ENCODE data around the gene AGBL1. TPM values are rescaled to one million over a fixed set of nuclear protein-coding genes. Genes with fewer than 3 reads are reported as not detected.

AGBL1 gene
- total and polyA plus RNA-seq, 3 experiments from 2014 or later, result not detected

DNA sequence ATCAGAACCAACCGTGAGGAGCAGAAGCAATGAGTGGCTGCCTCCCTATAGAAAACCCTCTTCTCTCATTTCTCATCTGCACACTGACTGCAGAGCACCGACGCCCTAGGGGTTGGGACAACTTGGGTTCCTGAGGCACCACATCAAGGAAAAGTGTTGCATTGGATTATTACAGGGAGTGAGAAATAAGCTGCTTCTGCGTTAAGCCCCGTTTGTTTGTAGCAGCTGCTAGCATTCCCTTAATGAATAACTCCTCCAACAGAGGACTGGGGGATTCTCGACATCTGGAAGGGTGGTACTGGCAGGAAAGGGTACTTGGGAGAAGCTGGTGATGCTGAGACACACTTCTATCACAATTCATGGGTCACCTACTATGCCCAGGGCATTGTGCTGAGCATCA is 25.3 kb upstream of the AGBL1 start:
- H3K36me3 ChIP-seq (ENCODE audit: insufficient read depth, low read length), result no peaks in the 10 kb centered on the region
- ChIA-PET CTCF (no interaction called here), POLR2A (no interaction called here)
- no peak overlapping the region for H3K4me3 ChIP-seq (ENCODE audit: low read length)
- Mint-ChIP-seq H3K9me3 (peaks cover 0 to 5% (median 0%) of the 10 kb centered on the region in 5 donors), H3K4me3 (no peak overlapping the region), H3K27ac (no peak overlapping the region), H3K4me1 (no peaks in the 10 kb centered on the region), H3K36me3 (no peaks in the 10 kb centered on the region), H3K27me3 (peaks cover 3 to 18% of the 10 kb centered on the region in 2 donors)
- no peaks in the 10 kb centered on the region for H3K4me1 ChIP-seq (ENCODE audit: insufficient read depth, low read length)
- no peak for DNase-seq
- no peaks in the 10 kb centered on the region for H3K9me3 ChIP-seq (ENCODE audit: low read length)
- H3K27me3 ChIP-seq (ENCODE audit: insufficient read depth, low read length, poor library complexity, severe bottlenecking), result no peaks in the 10 kb centered on the region
- no peak overlapping the region for H3K27ac ChIP-seq (ENCODE audit: low read depth, low read length)

DNA sequence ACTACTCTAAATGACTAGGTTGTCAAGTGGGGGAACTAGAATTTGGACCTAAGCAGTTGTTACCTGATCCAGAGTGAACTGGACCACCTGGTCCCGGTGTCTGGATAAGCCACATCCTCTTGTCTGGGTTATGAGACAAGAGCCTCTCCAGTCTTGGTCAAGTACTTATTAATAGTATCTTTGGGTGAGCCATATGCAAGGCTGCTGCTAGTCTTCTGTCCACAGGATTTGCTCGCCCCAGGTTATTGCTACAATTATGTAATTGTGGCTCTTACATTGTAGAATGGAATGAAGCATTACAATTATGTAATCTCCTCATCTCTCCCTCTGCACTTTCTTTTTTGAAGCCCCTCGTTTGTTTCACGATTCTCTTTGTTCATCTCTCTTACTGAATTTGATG is 24.0 kb upstream of the AGBL1 start:
- Histone ChIP-seq H3K4me3 (ENCODE audit: low read length) (no peak overlapping the region), H3K27me3 (ENCODE audit: insufficient read depth, low read length, poor library complexity, severe bottlenecking) (no peaks in the 10 kb centered on the region), H3K27ac (ENCODE audit: low read depth, low read length) (no peak overlapping the region), H3K36me3 (ENCODE audit: insufficient read depth, low read length) (no peaks in the 10 kb centered on the region), H3K9me3 (ENCODE audit: low read length) (no peaks in the 10 kb centered on the region), H3K4me1 (ENCODE audit: insufficient read depth, low read length) (no peaks in the 10 kb centered on the region)
- ChIA-PET CTCF (no interaction called here), POLR2A (no interaction called here)
- Mint-ChIP-seq H3K27ac (no peak overlapping the region), H3K36me3 (no peaks in the 10 kb centered on the region), H3K9me3 (peaks cover 0 to 5% (median 0%) of the 10 kb centered on the region in 5 donors), H3K27me3 (peaks cover 5 to 18% of the 10 kb centered on the region in 2 donors), H3K4me3 (no peak overlapping the region), H3K4me1 (no peaks in the 10 kb centered on the region)
- no peak for DNase-seq

DNA sequence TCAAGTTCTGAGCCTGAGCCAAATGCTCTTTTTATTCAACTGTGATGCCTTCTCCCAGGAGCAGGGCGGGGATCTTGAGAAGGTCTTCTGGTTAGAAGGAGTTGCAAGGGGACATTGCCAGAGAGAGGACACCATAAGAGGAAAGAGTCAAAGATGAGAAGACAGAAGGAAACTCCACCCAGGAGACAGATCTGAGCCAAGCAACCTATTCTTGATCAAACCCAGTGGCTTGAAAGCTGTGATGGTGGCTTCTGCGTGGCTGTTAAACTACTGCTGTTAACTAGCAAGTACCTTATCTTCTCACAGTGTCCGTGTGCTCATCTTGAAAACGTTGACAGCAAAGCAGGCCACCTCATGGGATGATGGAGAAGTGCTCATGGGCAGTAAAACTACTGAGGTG is 19.8 kb upstream of the AGBL1 start:
- H3K27me3 ChIP-seq (ENCODE audit: insufficient read depth, low read length, poor library complexity, severe bottlenecking), result no peaks in the 10 kb centered on the region
- Mint-ChIP-seq H3K27ac (no peak overlapping the region), H3K27me3 (peaks cover 13 to 35% of the 10 kb centered on the region in 2 donors), H3K4me1 (no peaks in the 10 kb centered on the region), H3K4me3 (no peak overlapping the region), H3K9me3 (peaks cover 0 to 2% (median 0%) of the 10 kb centered on the region in 5 donors), H3K36me3 (no peaks in the 10 kb centered on the region)
- ChIA-PET CTCF (interaction anchor here (0.6 kb wide), 1 partner anchor 44 kb away, joined by 4 read pairs; no protein-coding TSS in a partner anchor), POLR2A (no interaction called here)
- no peak overlapping the region for H3K4me3 ChIP-seq (ENCODE audit: low read length)
- H3K27ac ChIP-seq (ENCODE audit: low read depth, low read length), result no peak overlapping the region
- DNase-seq, result no peak
- no peaks in the 10 kb centered on the region for H3K9me3 ChIP-seq (ENCODE audit: low read length)
- no peaks in the 10 kb centered on the region for H3K4me1 ChIP-seq (ENCODE audit: insufficient read depth, low read length)
- H3K36me3 ChIP-seq (ENCODE audit: insufficient read depth, low read length), result no peaks in the 10 kb centered on the region

DNA sequence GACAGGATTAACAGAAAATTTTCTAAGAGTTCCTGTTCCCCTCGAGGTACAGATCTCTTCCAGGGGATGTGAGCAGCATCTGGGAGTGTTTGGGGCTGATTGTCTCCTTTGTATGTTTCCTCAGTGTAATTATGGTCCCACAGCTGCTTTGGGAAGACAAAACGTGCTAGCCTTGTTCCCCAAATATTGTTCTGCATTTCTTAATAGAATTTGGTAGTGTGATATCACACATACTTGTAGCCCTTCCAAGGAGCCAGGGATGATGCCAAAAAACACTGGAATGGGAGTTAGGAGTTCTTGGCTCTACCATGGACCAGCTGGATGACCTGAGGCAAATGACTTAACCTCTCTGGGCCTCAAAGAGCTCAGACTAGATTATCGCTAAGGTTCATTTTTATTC is 19.0 kb upstream of the AGBL1 start:
- no peak overlapping the region for H3K4me3 Mint-ChIP-seq
- CTCF ChIA-PET, result no interaction called here
- POLR2A ChIA-PET, result no interaction called here
- peaks cover 13 to 31% of the 10 kb centered on the region in 2 donors for H3K27me3 Mint-ChIP-seq
- Histone ChIP-seq H3K27me3 (ENCODE audit: insufficient read depth, low read length, poor library complexity, severe bottlenecking) (no peaks in the 10 kb centered on the region), H3K9me3 (ENCODE audit: low read length) (no peaks in the 10 kb centered on the region), H3K4me3 (ENCODE audit: low read length) (no peak overlapping the region), H3K36me3 (ENCODE audit: insufficient read depth, low read length) (no peaks in the 10 kb centered on the region), H3K4me1 (ENCODE audit: insufficient read depth, low read length) (no peaks in the 10 kb centered on the region), H3K27ac (ENCODE audit: low read depth, low read length) (no peak overlapping the region)
- no peak for DNase-seq
- no peaks in the 10 kb centered on the region for H3K36me3 Mint-ChIP-seq
- no peak overlapping the region for H3K27ac Mint-ChIP-seq
- no peaks in the 10 kb centered on the region for H3K4me1 Mint-ChIP-seq
- H3K9me3 Mint-ChIP-seq, result peaks cover 0 to 2% (median 0%) of the 10 kb centered on the region in 5 donors

DNA sequence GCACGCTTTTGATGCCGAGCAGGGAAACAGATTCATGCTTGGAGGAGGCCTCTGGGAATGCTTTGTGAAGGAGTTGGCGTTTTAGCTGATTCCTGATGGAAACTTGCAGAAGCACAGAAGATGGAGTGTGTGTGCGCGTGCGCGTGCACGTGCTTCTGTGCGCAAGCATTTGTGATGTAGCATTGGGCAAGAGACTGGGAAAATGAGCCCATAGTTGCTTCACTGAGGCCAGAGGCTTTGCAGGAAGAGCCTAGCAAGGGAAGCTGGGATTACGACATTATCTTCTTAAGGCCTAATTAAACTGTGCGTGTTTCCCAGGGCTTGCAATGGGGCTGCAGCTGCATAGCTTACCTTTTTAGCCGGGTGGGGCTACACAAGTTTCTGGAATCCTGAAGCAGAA is 18.1 kb upstream of the AGBL1 start:
- no peaks in the 10 kb centered on the region for H3K4me1 Mint-ChIP-seq
- peaks cover 13 to 31% of the 10 kb centered on the region in 2 donors for H3K27me3 Mint-ChIP-seq
- ChIA-PET CTCF (no interaction called here), POLR2A (no interaction called here)
- H3K4me1 ChIP-seq (ENCODE audit: insufficient read depth, low read length), result no peaks in the 10 kb centered on the region
- DNase-seq, result no peak
- no peaks in the 10 kb centered on the region for H3K36me3 Mint-ChIP-seq
- no peaks in the 10 kb centered on the region for H3K27me3 ChIP-seq (ENCODE audit: insufficient read depth, low read length, poor library complexity, severe bottlenecking)
- H3K9me3 Mint-ChIP-seq, result peaks cover 0 to under 1% (median 0%) of the 10 kb centered on the region in 5 donors
- H3K36me3 ChIP-seq (ENCODE audit: insufficient read depth, low read length), result no peaks in the 10 kb centered on the region
- H3K4me3 ChIP-seq (ENCODE audit: low read length), result no peak overlapping the region
- no peak overlapping the region for H3K4me3 Mint-ChIP-seq
- H3K27ac ChIP-seq (ENCODE audit: low read depth, low read length), result no peak overlapping the region
- H3K9me3 ChIP-seq (ENCODE audit: low read length), result no peaks in the 10 kb centered on the region
- no peak overlapping the region for H3K27ac Mint-ChIP-seq

DNA sequence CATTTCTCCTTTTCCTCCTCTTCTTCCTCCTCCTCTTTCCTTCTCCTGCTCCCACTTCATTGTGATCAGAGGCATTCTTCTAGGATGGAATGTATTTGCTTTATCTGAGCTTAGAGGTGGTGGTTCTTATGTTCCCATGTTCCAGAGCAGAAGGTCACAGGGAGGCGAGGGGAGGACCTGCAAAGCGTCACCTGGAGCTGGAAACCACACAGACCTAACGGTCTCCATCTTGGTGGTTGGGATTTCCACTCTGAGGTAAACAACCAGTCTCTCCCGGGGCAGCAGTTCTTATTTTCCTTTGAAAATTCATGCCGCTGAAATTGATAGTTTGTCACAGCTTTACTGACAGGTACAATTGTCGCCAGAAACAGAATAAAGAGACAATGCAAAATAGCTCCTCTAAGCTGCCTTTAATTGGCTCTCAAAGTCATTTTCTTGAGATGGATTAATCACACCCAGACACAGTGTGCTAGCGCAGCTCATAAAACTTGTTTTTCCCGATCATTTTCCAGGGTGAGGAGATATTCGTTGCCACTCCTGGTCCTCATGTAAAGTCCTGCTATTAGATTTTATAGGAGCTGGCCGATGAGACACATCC is 16.9 kb upstream of the AGBL1 start:
- Histone ChIP-seq H3K9me3 (ENCODE audit: low read length) (no peaks in the 10 kb centered on the region), H3K4me3 (ENCODE audit: low read length) (no peak overlapping the region), H3K27me3 (ENCODE audit: insufficient read depth, low read length, poor library complexity, severe bottlenecking) (no peaks in the 10 kb centered on the region), H3K36me3 (ENCODE audit: insufficient read depth, low read length) (no peaks in the 10 kb centered on the region), H3K4me1 (ENCODE audit: insufficient read depth, low read length) (no peaks in the 10 kb centered on the region), H3K27ac (ENCODE audit: low read depth, low read length) (no peak overlapping the region)
- Mint-ChIP-seq H3K9me3 (peaks cover 3 to 6% (median 5%) of the 10 kb centered on the region in 5 donors), H3K4me1 (no peaks in the 10 kb centered on the region), H3K27me3 (peaks cover 13 to 27% of the 10 kb centered on the region in 2 donors), H3K36me3 (peaks cover 0 to 4% (median 0%) of the 10 kb centered on the region in 3 donors), H3K27ac (no peak overlapping the region), H3K4me3 (no peak overlapping the region)
- no peak for DNase-seq
- POLR2A ChIA-PET, result no interaction called here
- CTCF ChIA-PET, result no interaction called here

DNA sequence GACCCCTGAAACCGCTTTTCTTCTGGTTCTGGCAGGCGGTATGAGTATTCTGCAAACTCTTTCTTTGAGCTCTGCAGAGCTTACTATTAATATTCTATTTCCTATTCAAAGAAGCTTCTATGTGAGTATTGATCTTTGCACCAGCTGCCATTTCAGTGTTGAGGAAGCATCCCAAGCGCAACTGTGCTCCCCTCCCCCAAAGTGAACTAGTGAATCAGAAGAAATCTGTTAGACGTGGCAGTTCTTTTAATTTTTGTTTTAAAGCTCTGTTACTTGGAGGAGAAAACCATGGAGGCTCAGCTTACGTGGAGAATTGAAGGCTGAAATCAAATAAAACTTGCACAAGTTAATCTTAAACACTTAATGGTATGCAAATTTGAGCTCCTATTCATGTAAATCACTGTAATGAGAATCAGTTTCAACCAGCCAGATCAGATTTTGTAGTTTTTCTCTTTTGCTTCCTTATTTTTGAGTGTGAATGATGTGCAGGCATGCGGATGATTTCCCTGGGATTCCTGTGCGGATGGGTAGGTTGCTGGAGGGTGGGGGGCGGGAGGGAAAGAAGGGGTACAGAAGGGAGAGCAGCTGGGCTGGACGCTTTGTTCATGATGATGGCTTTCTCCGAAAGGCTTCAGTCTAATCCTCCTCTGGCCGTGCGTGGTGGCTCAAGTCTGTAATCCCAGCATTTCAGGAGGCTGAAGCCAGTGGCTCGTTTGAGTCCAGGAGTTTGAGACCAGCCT is 16.1 kb upstream of the AGBL1 start:
- CTCF ChIA-PET, result no interaction called here
- Mint-ChIP-seq H3K36me3 (peaks cover 0 to 4% (median 0%) of the 10 kb centered on the region in 3 donors), H3K27me3 (peaks cover 13 to 27% of the 10 kb centered on the region in 2 donors), H3K4me3 (no peak overlapping the region), H3K4me1 (no peaks in the 10 kb centered on the region), H3K9me3 (peaks cover 6 to 11% (median 8%) of the 10 kb centered on the region in 5 donors), H3K27ac (no peak overlapping the region)
- no peaks in the 10 kb centered on the region for H3K9me3 ChIP-seq (ENCODE audit: low read length)
- H3K36me3 ChIP-seq (ENCODE audit: insufficient read depth, low read length), result no peaks in the 10 kb centered on the region
- POLR2A ChIA-PET, result no interaction called here
- no peak overlapping the region for H3K27ac ChIP-seq (ENCODE audit: low read depth, low read length)
- no peak for DNase-seq
- H3K4me3 ChIP-seq (ENCODE audit: low read length), result no peak overlapping the region
- no peaks in the 10 kb centered on the region for H3K27me3 ChIP-seq (ENCODE audit: insufficient read depth, low read length, poor library complexity, severe bottlenecking)
- H3K4me1 ChIP-seq (ENCODE audit: insufficient read depth, low read length), result no peaks in the 10 kb centered on the region

DNA sequence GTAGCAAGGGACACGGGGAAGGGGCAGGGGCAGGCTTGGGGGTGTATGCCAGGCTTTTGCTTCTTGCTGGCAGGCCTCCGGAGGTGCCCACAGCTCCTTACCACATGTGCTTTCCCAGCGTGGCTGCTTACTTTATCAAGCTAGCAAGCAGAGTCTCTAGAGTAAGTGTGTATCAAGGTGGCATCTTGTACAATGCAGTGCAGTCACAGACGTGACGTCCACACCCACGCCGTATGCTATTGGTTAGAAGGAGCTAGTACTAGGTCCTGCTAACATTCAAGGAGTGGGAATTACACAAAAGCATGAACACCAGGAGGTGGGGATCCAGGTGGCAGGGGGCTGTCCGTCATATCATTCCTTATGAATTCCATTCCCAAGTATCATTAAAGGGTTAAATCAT is 15.3 kb upstream of the AGBL1 start:
- H3K9me3 Mint-ChIP-seq, result peaks cover 6 to 12% (median 8%) of the 10 kb centered on the region in 5 donors
- peaks cover 13 to 27% of the 10 kb centered on the region in 2 donors for H3K27me3 Mint-ChIP-seq
- no peak overlapping the region for H3K4me3 Mint-ChIP-seq
- H3K9me3 ChIP-seq (ENCODE audit: low read length), result no peaks in the 10 kb centered on the region
- H3K4me1 ChIP-seq (ENCODE audit: insufficient read depth, low read length), result no peaks in the 10 kb centered on the region
- H3K27ac ChIP-seq (ENCODE audit: low read depth, low read length), result no peak overlapping the region
- H3K4me3 ChIP-seq (ENCODE audit: low read length), result no peak overlapping the region
- CTCF ChIA-PET, result no interaction called here
- POLR2A ChIA-PET, result no interaction called here
- H3K36me3 Mint-ChIP-seq, result peaks cover 0 to 4% (median 0%) of the 10 kb centered on the region in 3 donors
- H3K27me3 ChIP-seq (ENCODE audit: insufficient read depth, low read length, poor library complexity, severe bottlenecking), result no peaks in the 10 kb centered on the region
- no peaks in the 10 kb centered on the region for H3K4me1 Mint-ChIP-seq
- H3K27ac Mint-ChIP-seq, result no peak overlapping the region
- DNase-seq, result no peak
- no peaks in the 10 kb centered on the region for H3K36me3 ChIP-seq (ENCODE audit: insufficient read depth, low read length)

All from CD8-positive, alpha-beta memory T cell (primary cell).